ENCODE data around the gene TMEM120A. TPM values are rescaled to one million over a fixed set of nuclear protein-coding genes. Genes with fewer than 3 reads are reported as not detected.

Gene TMEM120A
- total RNA-seq, 2 donors from 2014 or later = 35.3 to 50.0 TPM

- Histone ChIP-seq H3K4me3 (no peak overlapping the region), H3K27me3 (no peaks in the 10 kb centered on the region), H3K36me3 (peaks cover 69% of the 10 kb centered on the region), H3K27ac (no peak overlapping the region), H3K9me3 (no peaks in the 10 kb centered on the region), H3K4me1 (peaks cover 0 to 8% of the 10 kb centered on the region in 2 donors)
- no peak for DNase-seq (ENCODE audit: low spot score)
- TF ChIP-seq, protein P1, sequence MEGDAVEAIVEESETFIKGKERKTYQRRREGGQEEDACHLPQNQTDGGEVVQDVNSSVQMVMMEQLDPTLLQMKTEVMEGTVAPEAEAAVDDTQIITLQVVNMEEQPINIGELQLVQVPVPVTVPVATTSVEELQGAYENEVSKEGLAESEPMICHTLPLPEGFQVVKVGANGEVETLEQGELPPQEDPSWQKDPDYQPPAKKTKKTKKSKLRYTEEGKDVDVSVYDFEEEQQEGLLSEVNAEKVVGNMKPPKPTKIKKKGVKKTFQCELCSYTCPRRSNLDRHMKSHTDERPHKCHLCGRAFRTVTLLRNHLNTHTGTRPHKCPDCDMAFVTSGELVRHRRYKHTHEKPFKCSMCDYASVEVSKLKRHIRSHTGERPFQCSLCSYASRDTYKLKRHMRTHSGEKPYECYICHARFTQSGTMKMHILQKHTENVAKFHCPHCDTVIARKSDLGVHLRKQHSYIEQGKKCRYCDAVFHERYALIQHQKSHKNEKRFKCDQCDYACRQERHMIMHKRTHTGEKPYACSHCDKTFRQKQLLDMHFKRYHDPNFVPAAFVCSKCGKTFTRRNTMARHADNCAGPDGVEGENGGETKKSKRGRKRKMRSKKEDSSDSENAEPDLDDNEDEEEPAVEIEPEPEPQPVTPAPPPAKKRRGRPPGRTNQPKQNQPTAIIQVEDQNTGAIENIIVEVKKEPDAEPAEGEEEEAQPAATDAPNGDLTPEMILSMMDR (IDR thresholded peaks at IDR 0.05) = no peak
Observed at GRCh38 chr7:75981203-75981452, 13.3 kb downstream of the TMEM120A start.

DNA sequence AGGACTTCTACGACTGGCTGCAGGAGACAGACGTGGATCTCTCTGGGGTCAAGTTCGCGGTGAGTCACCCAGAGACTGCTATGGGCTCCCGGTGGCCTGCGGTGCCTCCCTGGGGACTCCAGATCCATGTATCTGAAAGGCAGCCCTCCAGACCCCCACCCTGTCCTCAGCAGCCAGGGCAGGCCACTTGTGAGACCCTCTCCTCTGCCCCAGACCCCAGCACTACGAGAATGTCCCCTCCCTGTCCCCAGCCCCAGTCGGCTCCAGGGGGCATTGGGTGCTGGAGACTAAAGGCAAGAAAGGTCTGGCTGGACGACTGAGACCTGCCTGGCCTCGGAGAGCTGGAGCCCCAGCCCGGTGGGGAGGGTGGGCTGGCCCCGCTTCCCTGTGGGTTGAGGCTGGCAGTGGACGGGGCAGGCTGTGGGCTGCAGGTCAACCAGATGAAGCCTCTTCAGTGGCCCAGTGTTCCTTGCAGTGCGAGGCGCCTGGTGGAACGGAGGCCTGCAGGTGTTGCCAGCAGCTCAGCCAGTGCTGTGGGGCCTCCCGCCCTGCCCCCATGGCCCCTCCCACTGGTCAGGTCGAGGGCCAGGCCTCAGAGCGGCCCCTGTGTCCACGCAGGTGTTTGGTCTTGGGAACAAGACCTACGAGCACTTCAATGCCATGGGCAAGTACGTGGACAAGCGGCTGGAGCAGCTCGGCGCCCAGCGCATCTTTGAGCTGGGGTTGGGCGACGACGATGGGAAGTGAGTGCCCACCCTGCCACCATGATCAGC is 13.8 kb downstream of the TMEM120A start:
- TF ChIP-seq, protein P1 (IDR thresholded peaks at IDR 0.05) = no peak
- DNase-seq (ENCODE audit: low spot score) = no peak
- Histone ChIP-seq H3K4me1 (peaks cover 0 to 8% of the 10 kb centered on the region in 2 donors), H3K4me3 (no peak overlapping the region), H3K9me3 (no peaks in the 10 kb centered on the region), H3K27ac (peak overlapping the region in 1 of 2 donors; percentile 34), H3K27me3 (no peaks in the 10 kb centered on the region), H3K36me3 (peaks cover 64% of the 10 kb centered on the region)

DNA sequence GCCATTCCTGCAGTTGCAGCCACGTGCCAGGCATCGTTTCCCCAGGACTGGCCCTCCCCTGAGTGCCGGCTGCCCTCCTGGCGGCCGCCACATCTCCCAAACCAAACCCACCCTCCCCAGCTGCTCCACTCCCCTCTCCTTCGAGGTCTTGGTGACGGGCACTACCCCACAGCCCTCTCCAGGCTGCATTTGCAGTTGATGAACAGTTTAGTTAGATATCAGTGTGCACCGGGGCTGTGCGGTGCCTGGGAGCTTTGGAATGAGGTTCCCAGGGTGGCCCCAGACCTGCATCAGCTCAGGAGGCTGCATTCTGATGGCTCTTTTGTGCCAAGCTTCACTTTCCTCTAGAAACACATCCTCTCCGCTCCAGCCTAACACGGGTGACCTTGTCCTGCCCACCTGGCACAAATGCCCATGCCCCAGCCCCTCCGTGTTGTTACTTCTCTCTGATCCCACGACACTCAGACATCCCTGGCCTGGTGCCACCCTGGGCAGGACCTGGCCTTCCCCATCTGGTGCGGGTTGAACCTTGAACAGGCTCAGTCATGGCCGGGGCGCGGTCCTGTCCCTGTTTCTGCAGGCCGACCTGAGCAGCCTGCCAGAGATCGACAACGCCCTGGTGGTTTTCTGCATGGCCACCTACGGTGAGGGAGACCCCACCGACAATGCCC is 14.5 kb downstream of the TMEM120A start:
- Histone ChIP-seq H3K9me3 (no peaks in the 10 kb centered on the region), H3K36me3 (peaks cover 57% of the 10 kb centered on the region), H3K27me3 (no peaks in the 10 kb centered on the region), H3K4me1 (peaks cover 0 to 8% of the 10 kb centered on the region in 2 donors), H3K4me3 (no peak overlapping the region), H3K27ac (peak overlapping the region in 1 of 2 donors; percentile 34)
- TF ChIP-seq, protein P1 (IDR thresholded peaks at IDR 0.05) = no peak
- DNase-seq (ENCODE audit: low spot score) = no peak

DNA sequence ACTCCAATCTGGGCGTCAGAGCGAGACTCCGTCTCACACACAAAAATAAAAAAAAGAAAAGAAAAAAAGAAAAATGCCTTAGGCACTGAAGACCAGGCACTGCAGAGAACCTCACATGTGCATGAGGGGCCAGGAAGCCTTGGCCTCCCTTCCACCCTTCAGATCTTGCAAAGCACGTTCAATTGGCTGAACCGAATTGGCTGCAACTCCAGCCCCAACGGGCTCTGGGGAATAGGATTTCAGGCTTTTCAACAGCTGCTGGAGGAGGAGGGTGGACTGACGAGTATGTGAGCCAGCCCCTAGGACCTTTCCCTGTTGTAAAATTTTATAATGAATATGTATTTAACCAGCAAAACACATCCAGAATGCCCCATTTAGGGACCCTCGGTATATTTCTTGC is 16.7 kb downstream of the TMEM120A start:
- DNase-seq (ENCODE audit: low spot score) = peak; percentile 74
- TF ChIP-seq, protein P1 (IDR thresholded peaks at IDR 0.05) = no peak
- H3K4me1 ChIP-seq = peaks cover 0 to 11% of the 10 kb centered on the region in 2 donors
- no peaks in the 10 kb centered on the region for H3K27me3 ChIP-seq
- no peak overlapping the region for H3K27ac ChIP-seq
- H3K9me3 ChIP-seq = no peaks in the 10 kb centered on the region
- H3K36me3 ChIP-seq = peaks cover 43% of the 10 kb centered on the region
- H3K4me3 ChIP-seq = no peak overlapping the region

DNA sequence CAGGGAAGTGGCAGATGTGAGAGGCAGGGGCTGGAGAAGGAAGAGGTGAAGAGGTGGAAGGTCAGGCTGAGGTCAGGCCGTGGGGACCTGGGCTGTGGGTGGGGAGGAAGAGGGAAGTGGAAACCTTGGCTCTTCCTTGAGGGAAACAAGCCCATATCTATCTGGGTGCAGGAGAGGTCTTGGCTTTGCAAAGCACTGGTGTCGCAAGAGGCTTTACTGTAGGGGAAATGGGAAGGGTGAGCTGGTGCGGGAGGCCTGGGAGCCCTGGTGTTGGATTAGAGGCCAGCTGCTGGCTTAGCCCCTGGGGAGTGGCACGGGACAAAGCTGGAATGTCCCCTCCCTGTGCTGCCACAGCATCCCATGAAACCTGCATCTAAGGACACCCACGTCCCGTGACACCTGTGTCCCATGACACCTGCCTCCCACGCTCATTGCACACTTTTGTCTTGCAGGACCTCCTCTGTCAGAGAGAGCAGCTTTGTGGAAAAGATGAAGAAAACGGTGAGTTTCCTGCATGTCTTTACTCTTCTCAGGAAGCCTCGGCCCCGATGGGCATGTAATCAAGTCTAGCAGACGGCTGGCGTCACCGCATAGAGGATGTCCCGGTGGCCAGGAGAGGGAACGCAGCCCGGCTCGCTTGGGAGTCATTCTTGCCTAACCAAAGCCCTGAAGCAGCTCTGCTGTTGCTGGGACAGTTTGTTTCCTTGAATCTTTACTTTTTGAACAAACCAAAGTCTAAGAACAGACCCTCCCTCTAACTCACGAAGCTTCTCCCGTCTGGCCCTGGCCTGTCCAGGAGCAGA is 22.2 kb downstream of the TMEM120A start:
- no peak overlapping the region for H3K4me3 ChIP-seq
- TF ChIP-seq, protein P1 (IDR thresholded peaks at IDR 0.05) = peak in 1 of 2 donors; percentile 19
- peaks cover 0 to 49% of the 10 kb centered on the region in 2 donors for H3K4me1 ChIP-seq
- peak; percentile 94 for DNase-seq (ENCODE audit: low spot score)
- no peaks in the 10 kb centered on the region for H3K27me3 ChIP-seq
- peak overlapping the region; percentile 59 to 68 for H3K27ac ChIP-seq
- no peaks in the 10 kb centered on the region for H3K9me3 ChIP-seq
- H3K36me3 ChIP-seq = peaks cover 10% of the 10 kb centered on the region

All from right atrium auricular region (tissue), 2 donors.